ENCODE measurements around the gene PRR5L.

DNA sequence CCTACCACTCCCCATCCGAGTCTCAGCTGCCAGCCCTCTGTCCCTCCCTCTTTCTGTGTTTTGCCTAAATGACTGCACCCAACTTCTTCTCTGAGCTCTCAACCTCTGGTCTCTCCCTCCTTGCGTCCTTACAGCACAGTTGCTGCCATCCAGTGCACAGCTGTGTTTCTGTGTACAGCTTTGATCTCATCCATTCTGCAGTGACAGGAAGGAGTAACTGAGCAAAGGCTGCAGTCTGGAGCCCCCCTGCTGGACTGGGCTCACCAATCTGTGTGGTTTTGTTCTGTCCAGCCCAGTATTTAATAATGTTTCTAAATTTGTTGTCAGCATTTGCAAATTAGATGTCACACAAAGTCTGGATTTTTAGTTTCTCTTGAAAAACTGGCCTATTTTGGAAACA, 43.8 kb downstream of the PRR5L start:
- TF ChIP-seq, protein P1, sequence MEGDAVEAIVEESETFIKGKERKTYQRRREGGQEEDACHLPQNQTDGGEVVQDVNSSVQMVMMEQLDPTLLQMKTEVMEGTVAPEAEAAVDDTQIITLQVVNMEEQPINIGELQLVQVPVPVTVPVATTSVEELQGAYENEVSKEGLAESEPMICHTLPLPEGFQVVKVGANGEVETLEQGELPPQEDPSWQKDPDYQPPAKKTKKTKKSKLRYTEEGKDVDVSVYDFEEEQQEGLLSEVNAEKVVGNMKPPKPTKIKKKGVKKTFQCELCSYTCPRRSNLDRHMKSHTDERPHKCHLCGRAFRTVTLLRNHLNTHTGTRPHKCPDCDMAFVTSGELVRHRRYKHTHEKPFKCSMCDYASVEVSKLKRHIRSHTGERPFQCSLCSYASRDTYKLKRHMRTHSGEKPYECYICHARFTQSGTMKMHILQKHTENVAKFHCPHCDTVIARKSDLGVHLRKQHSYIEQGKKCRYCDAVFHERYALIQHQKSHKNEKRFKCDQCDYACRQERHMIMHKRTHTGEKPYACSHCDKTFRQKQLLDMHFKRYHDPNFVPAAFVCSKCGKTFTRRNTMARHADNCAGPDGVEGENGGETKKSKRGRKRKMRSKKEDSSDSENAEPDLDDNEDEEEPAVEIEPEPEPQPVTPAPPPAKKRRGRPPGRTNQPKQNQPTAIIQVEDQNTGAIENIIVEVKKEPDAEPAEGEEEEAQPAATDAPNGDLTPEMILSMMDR (IDR thresholded peaks at IDR 0.05) = no peak
- no peak for TF ChIP-seq ZFX (IDR thresholded peaks at IDR 0.05; ENCODE audit: borderline replicate concordance)

Measured in 22Rv1 (cell line).